ENCODE measurements around the gene CLCN3. TPM values are rescaled to one million over a fixed set of nuclear protein-coding genes. Genes with fewer than 3 reads are reported as not detected.

CLCN3 gene
- 39.6 and 56.1 TPM in 2 replicates for total RNA-seq

GRCh38 chr4:169619958-169620879 lies at the start of gene CLCN3:
TSS of gene CLCN3 (plus strand) at chr4:169620578. CDS start at chr4:169635929, 15,351 bp downstream.

GRCh38 chr4:169611991-169612870 lies 8.1 kb upstream of the CLCN3 start, which contains the start of gene NEK1:
TSS of gene NEK1 (minus strand) at chr4:169612583. CDS start at chr4:169602630, 9,953 bp downstream.

GRCh38 chr4:169757575-169758184 lies 137.3 kb downstream of the CLCN3 start, which contains the start of gene HPF1:
TSS of gene HPF1 (minus strand) at chr4:169757944. CDS start at chr4:169757877, 67 bp downstream.

Other genes starting within 250 kb of the CLCN3 start
- gene NEK1, start 8.0 kb upstream of the CLCN3 start, total RNA-seq = 4.5 and 5.0 TPM in 2 replicates
- 38.3 and 50.2 TPM in 2 replicates for gene HPF1, start 137.4 kb downstream of the CLCN3 start, total RNA-seq

Data from epithelial cell of umbilical artery (primary cell).